Endodermal cell (in vitro differentiated cells): Measurements from ENCODE around the gene MINK1. TPM values are rescaled to one million over a fixed set of nuclear protein-coding genes. Genes with fewer than 3 reads are reported as not detected.

Source experiments
- DNase-seq: peaks from one replicate; pipeline ENCODE4 v3.0.0-alpha.2; 2017
- H3K27ac ChIP-seq: 2 replicates; pipeline ENCODE4 v1.5.1; 2013; ENCODE audit warnings: mild to moderate bottlenecking, low read depth, low read length, moderate library complexity
- H3K27me3 ChIP-seq: 2 replicates; pipeline ENCODE4 v1.6.1; 2013; ENCODE audit warnings: mild to moderate bottlenecking, low read length, moderate library complexity; ENCODE audit not compliant: insufficient read depth, control insufficient read depth, poor library complexity, severe bottlenecking
- H3K36me3 ChIP-seq: 2 replicates; pipeline ENCODE4 v1.7.0; 2013; ENCODE audit warnings: mild to moderate bottlenecking, low read length, moderate library complexity; ENCODE audit not compliant: control insufficient read depth, insufficient read depth
- H3K4me1 ChIP-seq: one replicate; pipeline ENCODE4 v1.7.0; 2013; ENCODE audit warnings: low read length; ENCODE audit not compliant: control insufficient read depth, insufficient read depth
- H3K4me3 ChIP-seq: 2 replicates; pipeline ENCODE4 v1.5.1; 2013; ENCODE audit warnings: mild to moderate bottlenecking, low read length, moderate library complexity
- H3K9ac ChIP-seq: 2 replicates; pipeline ENCODE4 v1.6.1; 2013; ENCODE audit warnings: mild to moderate bottlenecking, low read length, moderate library complexity; ENCODE audit not compliant: poor library complexity, severe bottlenecking; ENCODE audit errors: extremely low read depth
- H3K9me3 ChIP-seq: 2 replicates; pipeline ENCODE4 v1.6.1; 2013; ENCODE audit warnings: mild to moderate bottlenecking, low read length, moderate library complexity; ENCODE audit not compliant: control insufficient read depth
- H3K27ac Mint-ChIP-seq: 2 replicates; pipeline ENCODE4 v1.8.0; 2020; ENCODE audit warnings: mixed read lengths
- H3K27me3 Mint-ChIP-seq: 2 replicates; pipeline ENCODE4 v1.8.0; 2021; ENCODE audit warnings: mild to moderate bottlenecking, mixed read lengths; ENCODE audit not compliant: insufficient read depth
- H3K36me3 Mint-ChIP-seq: 2 replicates; pipeline ENCODE4 v1.8.0; 2020; ENCODE audit warnings: low read depth, mixed read lengths
- H3K4me1 Mint-ChIP-seq: 2 replicates; pipeline ENCODE4 v1.8.0; 2020; ENCODE audit warnings: mixed read lengths
- H3K4me3 Mint-ChIP-seq: 2 replicates; pipeline ENCODE4 v1.8.0; 2020; ENCODE audit warnings: mild to moderate bottlenecking, moderate library complexity, mixed read lengths
- H3K9me3 Mint-ChIP-seq: 2 replicates; pipeline ENCODE4 v1.8.0; 2020; ENCODE audit warnings: mild to moderate bottlenecking, mixed read lengths
- CTCF ChIP-seq: fragments of 200-600 bp; sonication (generic); conservative IDR thresholded peaks from 2 replicates; pipeline ENCODE4 v1.5.0; 2021; ENCODE audit warnings: antibody characterized with exemption, mild to moderate bottlenecking
- WGBS, 2 experiments: methylation state at CpG; one replicate each; pipeline versions ENCODE4 v1.1.5 to v1.1.7; 2013; ENCODE audit warnings: missing lambda C conversion rate in 2 of 2, mixed read lengths in 1 of 2; ENCODE audit not compliant: insufficient coverage in 1 of 2, insufficient read length in 1 of 2; 5-methylcytosine and 5-hydroxymethylcytosine counted together
- total RNA-seq, 2 donors: library from RNA; stranded (reverse); fragmentation: NEBNext Ultra II Directional in 1 of 2; extraction: Animal tissue kit (Norgen Biotek cat#: 25700) in 1 of 2; gene quantifications; 2 replicates in 1 of 2; 3 replicates in 1 of 2; pipeline ENCODE4 v1.2.1, GENCODE V29; 2021

Gene MINK1
- total RNA-seq, 2 donors from 2014 or later: 75.0 to 79.7 TPM

GRCh38 chr17:4860651-4861050, 27.5 kb downstream of the MINK1 start:
- no peak for TF ChIP-seq CTCF
- no peaks in the 10 kb centered on the region for H3K27me3 Mint-ChIP-seq
- peaks cover 10% of the 10 kb centered on the region for H3K36me3 Mint-ChIP-seq
- Histone ChIP-seq H3K27me3 (no peaks in the 10 kb centered on the region), H3K4me1 (peaks cover 11% of the 10 kb centered on the region), H3K9me3 (no peaks in the 10 kb centered on the region), H3K9ac (no peak overlapping the region), H3K4me3 (no peak overlapping the region), H3K27ac (no peak overlapping the region), H3K36me3 (peaks cover 7% of the 10 kb centered on the region)
- no peak overlapping the region for H3K4me3 Mint-ChIP-seq
- no peak for DNase-seq
- H3K9me3 Mint-ChIP-seq: no peaks in the 10 kb centered on the region
- no peak overlapping the region for H3K27ac Mint-ChIP-seq
- H3K4me1 Mint-ChIP-seq: peaks cover 43% of the 10 kb centered on the region
- WGBS, 2 experiments: 79 to 95% methylated on average over 5 to 9 of the region's 9 CpGs

GRCh38 chr17:4861052-4861451, 27.9 kb downstream of the MINK1 start:
- peaks cover 11% of the 10 kb centered on the region for H3K4me1 ChIP-seq
- no peak overlapping the region for H3K27ac Mint-ChIP-seq

GRCh38 chr17:4862720-4863119, 29.6 kb downstream of the MINK1 start:
- Mint-ChIP-seq H3K4me1 (peaks cover 27% of the 10 kb centered on the region), H3K4me3 (no peak overlapping the region), H3K36me3 (peaks cover 3% of the 10 kb centered on the region), H3K9me3 (no peaks in the 10 kb centered on the region), H3K27me3 (no peaks in the 10 kb centered on the region), H3K27ac (peak overlapping the region; percentile 64)
- no peak for TF ChIP-seq CTCF
- peaks cover 7% of the 10 kb centered on the region for H3K36me3 ChIP-seq
- no peak overlapping the region for H3K9ac ChIP-seq
- no peak overlapping the region for H3K27ac ChIP-seq
- 93 to 100% methylated on average over 2 to 4 of the region's 4 CpGs for WGBS, 2 experiments
- H3K4me1 ChIP-seq: peaks cover 11% of the 10 kb centered on the region
- no peak overlapping the region for H3K4me3 ChIP-seq
- no peaks in the 10 kb centered on the region for H3K27me3 ChIP-seq
- H3K9me3 ChIP-seq: no peaks in the 10 kb centered on the region
- no peak for DNase-seq

More at GRCh38 chr17:4861052-4861451, 27.9 kb downstream of the MINK1 start:
- H3K9me3 ChIP-seq: no peaks in the 10 kb centered on the region
- H3K27ac ChIP-seq: no peak overlapping the region
- WGBS, 2 experiments: 94 to 96% methylated on average over 12 to 16 of the region's 16 CpGs
- H3K36me3 ChIP-seq: peaks cover 7% of the 10 kb centered on the region
- no peak overlapping the region for H3K9ac ChIP-seq
- peaks cover 41% of the 10 kb centered on the region for H3K4me1 Mint-ChIP-seq
- H3K4me3 ChIP-seq: no peak overlapping the region
- TF ChIP-seq CTCF: no peak
- DNase-seq: no peak
- H3K36me3 Mint-ChIP-seq: peaks cover 9% of the 10 kb centered on the region
- no peaks in the 10 kb centered on the region for H3K27me3 Mint-ChIP-seq
- H3K27me3 ChIP-seq: no peaks in the 10 kb centered on the region
- no peak overlapping the region for H3K4me3 Mint-ChIP-seq
- no peaks in the 10 kb centered on the region for H3K9me3 Mint-ChIP-seq
